GM12878 (cell line): ENCODE data around the gene ZFYVE21. TPM values are rescaled to one million over a fixed set of nuclear protein-coding genes. Genes with fewer than 3 reads are reported as not detected.

ENCODE experiments used
- ATAC-seq: fragments of 200-7000 bp; cut with Tn5 transposase; 3 replicates; pipeline ENCODE4 v1.9.1; 2020; ENCODE audit warnings: mild to moderate bottlenecking, moderate library complexity
- BruUV-seq: library from RNA; stranded (reverse); fragments of 400-500 nt; replicated peaks from 2 replicates; lab custom pipeline; 2021; lab: Mats Ljungman, UMichigan
- CTCF ChIA-PET: fragments of 300-600 bp; sonication (Branson Sonifier 250); formaldehyde crosslinking; extraction: SDS; loops from one replicate; lab custom pipeline; 2021; ENCODE audit warnings: inconsistent platforms; lab: Yijun Ruan, JAX
- POLR2A ChIA-PET: fragments of 350-600 bp; formaldehyde crosslinking; extraction: SDS; loops from one replicate; lab custom pipeline; 2021; ENCODE audit warnings: inconsistent platforms; lab: Charles Lee
- RAD21 ChIA-PET: fragments of 300-600 bp; sonication (Branson Sonifier 250); formaldehyde crosslinking; loops from one replicate; lab custom pipeline; 2023; ENCODE audit warnings: antibody characterized with exemption; ENCODE audit not compliant: unreplicated experiment; lab: Charles Lee
- SMC1A ChIA-PET: fragments of 300-600 bp; sonication (Branson Sonifier 250); formaldehyde crosslinking; loops from one replicate; lab custom pipeline; 2023; ENCODE audit not compliant: unreplicated experiment, uncharacterized antibody; lab: Charles Lee
- DNase-seq: peaks from one replicate; pipeline ENCODE4 v3.0.0-alpha.2; 2011; ENCODE audit warnings: low read depth, low spot score
- FAIRE-seq: peaks from 3 replicates; lab custom pipeline; 2011; peaks lifted over from hg19 to GRCh38; lab: Jason Lieb, UNC
- H2AFZ ChIP-seq: 2 replicates; pipeline ENCODE4 v1.6.0; 2011; ENCODE audit warnings: low read depth, low read length, control low read depth; ENCODE audit not compliant: control insufficient read depth
- H3K27ac ChIP-seq: 2 replicates; pipeline ENCODE4 v1.5.1; 2011; ENCODE audit warnings: control low read depth; ENCODE audit not compliant: control insufficient read depth, insufficient read depth
- H3K27me3 ChIP-seq, 2 experiments: replicated peaks in 1 of 2; 2 replicates each; pipeline versions ENCODE4 v1.6.0 to v1.6.1; 2011; ENCODE audit warnings: low read length in 1 of 2; ENCODE audit not compliant: control insufficient read depth in 2 of 2, insufficient read depth in 2 of 2
- H3K36me3 ChIP-seq, 2 experiments: 2 replicates each; pipeline ENCODE4 v1.5.1; 2011; ENCODE audit warnings: low read length in 1 of 2; ENCODE audit not compliant: control insufficient read depth in 2 of 2, insufficient read depth in 2 of 2
- H3K4me1 ChIP-seq: 2 replicates; pipeline ENCODE4 v1.6.1; 2011; ENCODE audit warnings: mild to moderate bottlenecking, low read length, moderate library complexity, mixed read lengths; ENCODE audit not compliant: control insufficient read depth, insufficient read depth
- H3K4me2 ChIP-seq: 2 replicates; pipeline ENCODE4 v1.6.0; 2011; ENCODE audit warnings: control low read depth; ENCODE audit not compliant: control insufficient read depth, insufficient read depth
- H3K4me3 ChIP-seq: fragments of 200-600 bp; sonication (generic); 2 replicates; pipeline ENCODE4 v1.5.1; 2016
- H3K79me2 ChIP-seq: 2 replicates; pipeline ENCODE4 v1.6.0; 2011; ENCODE audit warnings: low read length; ENCODE audit not compliant: control insufficient read depth, insufficient read depth
- H3K9ac ChIP-seq: 2 replicates; pipeline ENCODE4 v1.8.0; 2011; ENCODE audit warnings: low read length, control low read depth, mixed read lengths; ENCODE audit not compliant: control insufficient read depth, insufficient read depth
- H3K9me3 ChIP-seq: replicated peaks from 3 replicates; pipeline ENCODE4 v1.5.1; 2011; ENCODE audit warnings: mild to moderate bottlenecking, low read length; ENCODE audit not compliant: control insufficient read depth, insufficient read depth
- H4K20me1 ChIP-seq: 2 replicates; pipeline ENCODE4 v1.6.0; 2011; ENCODE audit not compliant: control insufficient read depth, insufficient read depth
- CREM ChIP-seq: IDR thresholded peaks from 2 replicates; pipeline ENCODE4 v1.6.1; 2014; ENCODE audit warnings: antibody characterized with exemption, low read depth
- JUND ChIP-seq: IDR thresholded peaks from 2 replicates; pipeline ENCODE4 v1.6.1; 2012; ENCODE audit warnings: low read depth, mild to moderate bottlenecking, low read length, improper control_type of control experiment, moderate library complexity
- POLR2A ChIP-seq: IDR thresholded peaks from 2 replicates; pipeline ENCODE4 v1.6.1; 2011; ENCODE audit warnings: low read depth, mild to moderate bottlenecking, low read length
- SUZ12 ChIP-seq: fragments of 200-600 bp; sonication (generic); IDR thresholded peaks from one replicate; pipeline ENCODE4 v1.6.1; 2018; ENCODE audit warnings: antibody characterized with exemption, mild to moderate bottlenecking; ENCODE audit not compliant: unreplicated experiment
- TCF12 ChIP-seq: IDR thresholded peaks from 2 replicates; pipeline ENCODE4 v1.6.1; 2011; ENCODE audit warnings: low read depth, mild to moderate bottlenecking, low read length
- WGBS: methylation state at CpG from one replicate; pipeline ENCODE4 v1.1.6; 2016; ENCODE audit warnings: low lambda C conversion rate; ENCODE audit not compliant: insufficient replicate concordance, insufficient coverage; ENCODE audit errors: missing lambda C conversion rate; 5-methylcytosine and 5-hydroxymethylcytosine counted together
- in situ Hi-C: fragments of 300-500 bp; cut with MboI; formaldehyde crosslinking; loops from 9 replicates; pipeline ENCODE4 v1.14.3; 2018; ENCODE audit warnings: mixed read lengths
- intact Hi-C: fragments of 100-400 bp; cut with micrococcal nuclease; formaldehyde crosslinking; loops from one replicate; pipeline ENCODE4 v1.14.2; 2022; ENCODE audit not compliant: unreplicated experiment
- polyA plus RNA-seq, 11 experiments: library from polyadenylated mRNA; depleted of rRNA in 4 of 11; unstranded in 6 of 11; stranded (reverse) in 5 of 11; fragments of >200 nt; fragmentation: Nextera tagmentation in 4 of 11; fragmentation: Illumina TruSeq in 1 of 11; extraction: Ambion mirVana in 4 of 11; extraction: Trizol in 1 of 11; gene quantifications; 1 replicate in 1 of 11; 2 replicates in 10 of 11; pipeline versions ENCODE4 v1.2.1 to v1.2.3, GENCODE V29; 2011 to 2016; ENCODE audit warnings: inconsistent platforms in 2 of 11, missing spikeins in 2 of 11, low read depth in 1 of 11
- total RNA-seq, 4 experiments: library from RNA; depleted of rRNA in 3 of 4; stranded (reverse); fragments of >200 nt in 3 of 4; fragmentation: Illumina TruSeq in 1 of 4; extraction: Trizol in 1 of 4; gene quantifications; 2 replicates each; pipeline versions ENCODE4 v1.2.1 to v1.2.3, GENCODE V29; 2013 to 2021
- TF ChIP-seq, protein P1 (sequence below): IDR thresholded peaks from 2 replicates; pipeline ENCODE4 v1.6.1; 2011; ENCODE audit warnings: borderline replicate concordance, low read depth, mild to moderate bottlenecking, moderate library complexity, low read length; ENCODE audit not compliant: insufficient read depth, poor library complexity, severe bottlenecking

The ZFYVE21 gene
- total and polyA plus RNA-seq, 10 of the 15 experiments (the other 5 are each of a cell fraction or from before 2014, with no cell fraction given): 0.79 to 21.7 (median 13.8) TPM

GRCh38 chr14:103698380-103699260, 17.0 kb upstream of the ZFYVE21 start:
- TF ChIP-seq SUZ12 (no peak), JUND (no peak), TCF12 (0 out of 2 replicates have a peak, but pooled peaks have one; percentile 5), POLR2A (peak; percentile 70; the same call in 1 of the 2 replicates), CREM (no peak)
- TF ChIP-seq, protein P1, sequence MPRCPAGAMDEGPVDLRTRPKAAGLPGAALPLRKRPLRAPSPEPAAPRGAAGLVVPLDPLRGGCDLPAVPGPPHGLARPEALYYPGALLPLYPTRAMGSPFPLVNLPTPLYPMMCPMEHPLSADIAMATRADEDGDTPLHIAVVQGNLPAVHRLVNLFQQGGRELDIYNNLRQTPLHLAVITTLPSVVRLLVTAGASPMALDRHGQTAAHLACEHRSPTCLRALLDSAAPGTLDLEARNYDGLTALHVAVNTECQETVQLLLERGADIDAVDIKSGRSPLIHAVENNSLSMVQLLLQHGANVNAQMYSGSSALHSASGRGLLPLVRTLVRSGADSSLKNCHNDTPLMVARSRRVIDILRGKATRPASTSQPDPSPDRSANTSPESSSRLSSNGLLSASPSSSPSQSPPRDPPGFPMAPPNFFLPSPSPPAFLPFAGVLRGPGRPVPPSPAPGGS: peak; percentile 23
- TF ChIP-seq, all 136 proteins: peak for 3
- peak; percentile 44 for ATAC-seq
- no peak overlapping the region for H3K9ac ChIP-seq
- no peak overlapping the region for H2AFZ ChIP-seq
- ChIA-PET POLR2A (no interaction called here), SMC1A (interaction anchor here (0.6 to 0.9 kb wide), 3 partner anchors 107 to 1422 kb away, joined by 3 read pairs; no protein-coding TSS in a partner anchor), CTCF (no interaction called here), RAD21 (no interaction called here)
- H3K4me1 ChIP-seq: no peaks in the 10 kb centered on the region; the same call in 1 of the 2 replicates
- no peak for FAIRE-seq
- no TSS peak for BruUV-seq
- H3K4me3 ChIP-seq: no peak overlapping the region
- H3K36me3 ChIP-seq: peaks cover 8 to 36% of the 10 kb centered on the region in 2 experiments; a peak in 3 of 4 replicates
- H3K4me2 ChIP-seq: no peak overlapping the region
- in situ Hi-C loops: no loop called here
- no peak overlapping the region for H3K27ac ChIP-seq
- no peaks in the 10 kb centered on the region for H4K20me1 ChIP-seq
- no peaks in the 10 kb centered on the region for H3K9me3 ChIP-seq
- intact Hi-C loops: no loop called here
- no peaks in the 10 kb centered on the region for H3K79me2 ChIP-seq
- no peaks in the 10 kb centered on the region for H3K27me3 ChIP-seq
- 66% methylated on average over 30 of the region's 33 CpGs for WGBS
- no peak for DNase-seq
